ENCODE data around the gene ABCA2.

DNA sequence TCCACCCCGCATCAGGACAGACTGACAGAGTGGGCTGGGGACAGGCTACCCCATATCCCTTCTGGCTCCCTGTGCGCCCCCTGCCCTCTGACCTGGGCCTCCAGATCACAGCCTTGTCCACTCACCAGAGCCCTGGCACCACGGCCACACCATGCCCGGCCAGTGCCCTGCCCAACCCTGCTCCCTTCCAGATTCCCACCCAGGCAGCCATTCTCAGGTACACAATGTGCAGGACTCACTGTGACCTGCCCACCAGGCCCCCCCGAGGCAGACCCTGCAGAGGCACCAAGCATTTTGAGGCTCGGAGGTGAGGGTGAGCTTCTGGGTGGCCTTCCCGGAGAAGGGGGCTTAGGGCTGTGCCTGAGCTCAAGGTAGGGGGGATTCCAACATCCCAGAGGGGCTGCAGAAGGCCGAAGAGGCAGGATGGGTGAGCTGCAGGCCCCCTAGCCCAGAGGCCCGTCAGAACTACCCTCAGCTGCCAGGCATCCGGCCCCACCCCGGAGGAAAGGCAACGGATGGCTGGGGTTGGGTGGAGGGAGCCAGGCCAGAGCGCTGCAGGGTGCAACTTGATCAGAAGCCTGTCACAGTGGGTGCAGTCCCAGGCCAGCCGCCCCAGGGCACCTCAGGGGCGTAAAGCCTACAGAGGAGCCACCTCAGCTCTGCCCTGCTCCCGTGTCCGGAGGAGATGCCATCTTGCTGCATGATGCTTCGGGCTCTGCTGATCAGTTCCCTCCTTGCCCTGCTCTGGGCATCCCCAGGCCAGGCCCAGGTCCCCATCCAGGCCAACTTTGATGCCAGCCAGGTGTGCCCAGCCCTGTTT is 45.6 kb downstream of the ABCA2 start, which contains the start of gene LCNL1:
- TF ChIP-seq ESRRA (CRISPR knock-in tag; IDR thresholded peaks at IDR 0.05; ENCODE audit: borderline replicate concordance) (no peak), ATF3 (CRISPR knock-in tag; conservative IDR thresholded peaks at IDR 0.05) (no peak), CTCF (IDR thresholded peaks at IDR 0.05) (no peak), ATF2 (CRISPR knock-in tag; IDR thresholded peaks at IDR 0.05; ENCODE audit: borderline replicate concordance, low read depth) (no peak), JUN (CRISPR knock-in tag; IDR thresholded peaks at IDR 0.05) (no peak), GABPB1 (CRISPR knock-in tag; IDR thresholded peaks at IDR 0.05) (no peak), TEAD4 (CRISPR knock-in tag; IDR thresholded peaks at IDR 0.05) (no peak), HMGA2 (CRISPR knock-in tag; IDR thresholded peaks at IDR 0.05) (no peak), ZBTB21 (CRISPR knock-in tag; IDR thresholded peaks at IDR 0.05; ENCODE audit: borderline replicate concordance) (no peak)
- TF ChIP-seq, protein P1, sequence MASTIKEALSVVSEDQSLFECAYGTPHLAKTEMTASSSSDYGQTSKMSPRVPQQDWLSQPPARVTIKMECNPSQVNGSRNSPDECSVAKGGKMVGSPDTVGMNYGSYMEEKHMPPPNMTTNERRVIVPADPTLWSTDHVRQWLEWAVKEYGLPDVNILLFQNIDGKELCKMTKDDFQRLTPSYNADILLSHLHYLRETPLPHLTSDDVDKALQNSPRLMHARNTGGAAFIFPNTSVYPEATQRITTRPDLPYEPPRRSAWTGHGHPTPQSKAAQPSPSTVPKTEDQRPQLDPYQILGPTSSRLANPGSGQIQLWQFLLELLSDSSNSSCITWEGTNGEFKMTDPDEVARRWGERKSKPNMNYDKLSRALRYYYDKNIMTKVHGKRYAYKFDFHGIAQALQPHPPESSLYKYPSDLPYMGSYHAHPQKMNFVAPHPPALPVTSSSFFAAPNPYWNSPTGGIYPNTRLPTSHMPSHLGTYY (CRISPR knock-in tag; IDR thresholded peaks at IDR 0.05), result no peak
